ENCODE measurements around the gene KHDRBS2. TPM values are rescaled to one million over a fixed set of nuclear protein-coding genes. Genes with fewer than 3 reads are reported as not detected.

KHDRBS2 gene
- polyA plus RNA-seq (ENCODE audit: insufficient read depth in 1 of 5, insufficient read length in 5 of 5, low replicate concordance in 1 of 5) = 10 to 100 TPM in 3 of 5 donors, 1 to 10 TPM in 2; 8.1 to 13.1 (median 10.8) TPM
- long read RNA-seq, donor 1 = 0 reads
- long read RNA-seq, donor 2, partial matches to known transcripts = 0 of 2 reads
- long read RNA-seq, donor 2, other reads (novel, unspliced or antisense) = 0 of 2 reads
- long read RNA-seq, donor 3, partial matches to known transcripts = 0 of 2 reads
- long read RNA-seq, donor 3, other reads (novel, unspliced or antisense) = 0 of 2 reads
- long read RNA-seq, donor 4 = 0 reads
- long read RNA-seq, donor 5, partial matches to known transcripts = 0 of 1 reads
- long read RNA-seq, donor 5, other reads (novel, unspliced or antisense) = 0 of 1 reads
- long read RNA-seq, donor 6, partial matches to known transcripts = 0 of 2 reads
- long read RNA-seq, donor 6, other reads (novel, unspliced or antisense) = 0 of 2 reads
- long read RNA-seq, donor 7, partial matches to known transcripts = 0 of 1 reads
- long read RNA-seq, donor 7, other reads (novel, unspliced or antisense) = 0 of 1 reads
- long read RNA-seq, donor 8, partial matches to known transcripts = 0 of 1 reads
- long read RNA-seq, donor 8, other reads (novel, unspliced or antisense) = 0 of 1 reads

DNA sequence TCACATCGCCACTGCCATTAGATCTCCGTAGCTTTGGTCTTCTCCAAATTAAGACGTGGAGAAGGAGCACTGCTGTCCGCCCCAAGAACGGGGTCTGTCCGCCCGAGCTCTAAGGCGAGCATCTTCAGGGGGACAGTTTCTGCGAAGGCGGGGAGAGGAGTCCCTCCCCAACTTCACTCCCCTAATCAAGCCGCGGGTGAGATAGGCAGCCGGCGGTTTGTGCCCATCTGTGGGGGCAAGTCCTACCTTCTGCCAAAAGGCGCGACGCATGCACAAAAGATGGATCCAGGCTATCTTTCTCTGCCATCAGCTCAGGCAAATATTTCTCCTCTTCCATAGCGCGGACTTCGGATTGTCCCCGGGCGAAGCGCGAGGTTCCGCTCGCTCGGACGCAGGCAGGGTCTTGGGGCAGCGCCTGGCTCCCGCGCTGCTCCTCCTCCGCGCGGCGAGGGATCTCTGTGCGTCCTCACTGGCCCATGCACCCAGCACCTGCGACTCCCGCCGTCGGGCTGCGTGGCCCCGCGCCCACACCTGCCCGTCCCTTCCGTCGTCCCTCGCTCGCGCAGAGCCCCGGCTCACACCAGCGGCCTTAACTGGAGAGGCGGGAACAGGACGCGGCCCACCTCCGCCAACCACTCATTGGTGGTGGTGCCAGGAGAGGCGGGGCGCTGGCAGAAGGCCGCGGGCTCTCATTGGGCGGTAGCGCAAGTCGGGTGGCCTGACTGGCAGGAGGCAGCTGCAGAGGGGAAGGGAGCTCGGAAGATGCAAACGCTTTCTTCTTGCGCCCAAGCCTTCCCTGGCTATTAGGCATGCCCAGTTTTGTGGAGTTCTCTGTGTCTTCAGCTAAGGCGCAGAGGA, at the start of gene KHDRBS2:
TSS of gene KHDRBS2 (minus strand) at position 614 of the 858 bp plus-strand sequence.
- DNase-seq = peak; percentile 88 to 92

GRCh38 chr6:62328607-62329006, 42.6 kb upstream of the KHDRBS2 start:
- DNase-seq = no peak

DNA sequence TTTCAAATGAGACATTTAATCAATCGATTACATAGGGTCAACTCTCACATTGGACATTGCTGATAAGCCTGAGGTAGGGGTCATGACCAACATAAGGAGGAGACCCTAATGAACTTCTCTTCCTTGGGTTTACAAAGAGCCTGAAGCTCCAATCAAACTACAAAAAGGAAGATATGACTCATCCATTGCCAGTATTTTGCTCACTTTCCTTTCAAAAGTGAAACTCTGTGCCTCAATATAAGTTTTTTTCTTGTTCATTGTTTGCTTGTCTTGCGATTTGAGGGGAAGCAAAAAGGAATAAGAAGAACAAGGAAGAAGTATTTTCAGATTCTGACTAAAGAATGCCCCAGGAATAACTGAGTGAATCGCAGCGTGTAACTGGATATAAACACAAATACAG, 38.8 kb upstream of the KHDRBS2 start:
- DNase-seq = no peak

DNA sequence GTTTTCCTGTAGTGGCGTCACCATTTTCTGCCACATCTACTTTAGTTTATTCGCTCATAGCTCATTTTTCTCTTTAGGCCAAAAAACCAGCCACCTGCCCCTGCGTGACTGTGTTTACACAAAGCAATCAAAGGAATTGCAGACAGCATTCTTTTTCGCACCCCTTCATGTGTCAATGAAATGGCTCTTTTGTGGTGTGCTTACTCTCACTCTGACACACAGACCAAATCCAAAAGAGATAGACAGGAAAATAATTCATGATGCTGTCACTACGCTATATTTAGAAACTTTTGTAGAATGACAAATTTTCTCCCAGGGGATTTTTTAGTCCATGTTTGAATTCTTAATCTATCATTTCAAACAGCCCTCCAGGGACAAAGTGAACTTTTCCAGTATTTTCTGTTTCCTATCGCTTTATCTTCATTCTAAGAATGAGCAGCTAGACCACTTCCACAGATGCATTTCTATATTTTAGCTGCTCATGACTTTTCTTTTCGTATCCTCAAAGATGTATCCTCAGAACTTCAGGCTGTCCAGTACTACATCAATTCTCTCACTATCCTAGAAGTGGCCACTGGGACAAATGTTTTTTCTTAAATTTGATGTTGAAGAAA, 37.9 kb upstream of the KHDRBS2 start:
- DNase-seq = no peak

GRCh38 chr6:62298745-62299392, 12.8 kb upstream of the KHDRBS2 start:
- DNase-seq = no peak

- no peak for DNase-seq
Observed at GRCh38 chr6:62296541-62296940, 10.5 kb upstream of the KHDRBS2 start.

- no peak for DNase-seq
Observed at GRCh38 chr6:62288974-62289373, 2.9 kb upstream of the KHDRBS2 start.

- DNase-seq = no peak
Observed at GRCh38 chr6:62288562-62288961, 2.5 kb upstream of the KHDRBS2 start.

DNA sequence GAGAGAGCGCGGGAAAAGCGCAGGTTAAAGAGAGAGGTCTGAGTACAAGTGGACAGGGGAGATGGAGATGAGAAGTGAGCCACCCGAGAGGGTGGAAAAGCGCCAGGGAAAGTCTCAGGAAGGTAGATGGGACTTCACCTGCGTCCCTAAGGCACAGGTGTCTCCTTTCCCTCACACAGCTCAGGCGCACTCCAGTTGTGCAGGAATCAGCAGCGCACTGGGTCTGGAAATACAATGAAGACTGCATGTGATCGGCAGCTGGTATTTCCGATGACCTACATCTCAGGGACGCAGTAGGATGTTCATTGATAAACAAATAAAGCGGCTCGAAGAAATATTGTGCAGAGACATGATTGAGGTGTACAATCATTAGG, 432 bp upstream of the KHDRBS2 start:
- no peak for DNase-seq

DNA sequence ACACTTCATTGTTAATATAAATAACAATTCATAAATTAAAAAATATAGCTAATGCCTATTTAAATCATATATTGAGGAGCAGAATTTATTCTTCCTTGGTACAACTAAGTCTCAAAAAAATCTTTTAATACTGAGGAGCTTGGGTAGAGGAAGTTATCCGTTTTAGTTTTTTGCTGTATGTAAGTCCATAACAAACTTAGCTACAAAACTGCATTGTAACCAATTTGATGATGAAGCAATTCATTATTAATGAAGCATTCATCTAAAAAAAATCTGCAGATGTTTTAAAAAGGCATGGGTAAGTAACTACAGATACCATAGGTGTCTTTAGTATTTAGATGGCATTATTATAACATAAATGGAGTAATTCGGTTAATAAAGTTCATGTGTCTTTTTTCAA, 1.3 kb downstream of the KHDRBS2 start:
- no peak for DNase-seq

DNA sequence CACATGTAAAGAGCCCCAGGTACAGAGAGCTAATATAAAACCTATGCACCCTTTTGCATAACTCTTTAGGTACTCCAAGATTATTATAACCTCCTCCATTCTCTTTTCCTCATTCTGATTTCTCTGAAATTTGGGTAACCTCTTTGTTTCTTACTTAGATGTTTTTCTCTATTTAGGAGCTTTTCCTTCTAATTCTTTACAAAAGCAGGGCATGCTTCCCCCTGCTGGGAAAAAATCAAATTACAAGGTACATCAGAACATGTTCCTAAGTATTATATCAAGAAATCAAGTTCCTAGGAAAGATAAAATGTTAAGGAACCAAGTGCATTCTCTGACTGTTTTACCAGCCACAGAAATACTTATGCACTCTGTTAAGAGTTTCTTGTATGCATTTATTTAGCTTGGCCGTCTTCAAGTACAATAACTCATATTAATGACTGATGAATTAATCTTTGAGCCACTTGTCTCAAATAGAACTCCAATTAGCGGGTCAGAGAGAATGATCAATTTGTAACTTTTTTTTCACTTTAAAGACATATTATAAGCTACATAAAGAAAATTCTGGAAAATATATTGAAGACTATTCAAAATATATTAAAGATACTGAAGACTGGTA, 2.1 kb downstream of the KHDRBS2 start:
- DNase-seq = peak; percentile 38 to 50

GRCh38 chr6:62283365-62283764, 2.7 kb downstream of the KHDRBS2 start:
- no peak for DNase-seq

DNA sequence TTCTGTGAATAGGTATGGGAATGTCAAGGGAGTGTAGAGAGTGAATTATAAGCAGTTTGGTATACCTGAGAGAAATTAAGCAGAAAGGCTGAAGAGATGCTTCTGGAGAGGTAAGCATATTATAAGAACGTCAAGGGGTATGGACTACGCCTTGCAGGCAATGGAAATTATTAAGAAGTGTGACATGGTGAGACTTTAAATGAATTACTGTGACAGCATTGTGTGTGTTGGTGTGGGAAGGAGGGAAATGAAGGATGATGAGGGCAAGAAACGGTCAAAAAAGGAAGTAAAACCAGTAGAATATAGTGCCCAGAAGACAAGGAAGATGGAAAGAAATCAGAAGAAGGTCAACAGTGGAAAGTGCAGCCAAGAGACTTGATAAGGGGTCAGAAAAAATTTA, 5.9 kb downstream of the KHDRBS2 start:
- DNase-seq = no peak

GRCh38 chr6:62272114-62272513, 13.9 kb downstream of the KHDRBS2 start:
- no peak for DNase-seq

DNA sequence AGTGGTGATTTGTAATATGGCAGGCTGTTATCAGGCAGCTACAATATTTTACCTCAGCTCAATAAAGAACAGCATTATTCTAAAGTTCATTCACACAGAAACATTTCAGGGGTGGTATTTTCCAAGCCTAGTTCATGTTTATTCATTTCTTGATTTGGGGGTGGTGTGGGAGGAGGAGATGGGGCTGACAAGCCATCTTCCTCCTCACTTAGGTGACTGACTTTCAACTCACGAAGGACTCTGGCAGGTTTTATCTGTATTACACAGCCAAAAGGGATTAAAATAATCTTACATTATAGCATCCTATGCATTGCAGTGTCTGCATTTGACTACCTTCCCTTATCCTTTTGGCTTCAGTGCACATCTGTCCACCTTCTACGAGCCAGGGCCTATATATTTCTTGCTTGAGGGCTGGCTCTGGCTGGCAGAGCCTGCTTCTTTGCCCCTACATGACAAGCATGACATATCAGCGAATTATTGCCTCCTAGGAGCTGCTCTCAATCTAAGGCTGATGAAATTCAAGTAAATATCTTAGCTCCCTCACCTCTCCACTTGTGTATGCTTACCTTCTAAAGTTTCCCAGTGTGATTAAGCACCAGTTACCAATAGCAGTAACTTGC, 20.0 kb downstream of the KHDRBS2 start:
- no peak for DNase-seq

- no peak for DNase-seq
Observed at GRCh38 chr6:62262283-62262682, 23.7 kb downstream of the KHDRBS2 start.

DNA sequence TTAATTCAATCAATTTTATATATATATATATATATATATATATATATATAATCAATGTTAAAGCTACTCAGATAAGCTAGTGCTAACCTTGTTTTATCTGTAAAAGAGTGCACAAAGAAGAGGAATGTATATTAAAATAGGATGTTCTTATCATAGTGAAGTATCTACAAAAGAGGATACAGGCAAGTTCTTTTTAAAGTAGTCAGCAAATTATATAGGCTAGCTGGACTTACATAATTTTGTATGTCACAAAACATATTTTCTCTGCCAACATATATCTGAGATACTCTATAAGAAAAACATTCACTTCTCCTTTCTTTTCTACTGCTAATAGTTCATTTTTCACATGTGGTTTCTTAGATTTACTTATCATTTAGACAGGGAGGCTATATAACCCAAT, 39.9 kb downstream of the KHDRBS2 start:
- DNase-seq = no peak

GRCh38 chr6:62236784-62237183, 49.2 kb downstream of the KHDRBS2 start:
- no peak for DNase-seq

GRCh38 chr6:62229231-62229630, 56.8 kb downstream of the KHDRBS2 start:
- DNase-seq = no peak

DNA sequence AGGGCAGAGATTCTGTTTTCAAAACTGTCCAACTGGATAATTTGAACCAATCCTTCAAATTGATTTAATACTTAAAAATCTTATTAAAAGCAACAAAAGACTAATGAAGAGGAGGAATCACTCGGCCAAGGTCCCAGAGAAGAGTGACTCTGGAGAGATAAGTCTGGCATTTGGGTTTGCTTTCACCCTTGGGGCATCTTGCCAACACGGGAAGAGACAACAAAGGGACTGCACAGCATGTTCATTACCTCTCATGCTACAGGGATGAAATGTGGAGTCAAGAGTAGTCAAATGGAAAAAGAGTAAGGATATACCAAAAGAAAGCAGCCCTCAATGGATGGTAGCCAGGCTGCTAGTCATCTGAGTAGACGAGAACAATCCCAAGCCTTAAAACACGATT, 68.2 kb downstream of the KHDRBS2 start:
- DNase-seq = no peak

GRCh38 chr6:62202078-62202477, 83.9 kb downstream of the KHDRBS2 start:
- no peak for DNase-seq
